Suprapubic skin (tissue), 4 donors: Measurements from ENCODE around the gene KRT76.
"Not testable (repeated sequence)": the region's sequence is repeated elsewhere in the genome, so short reads cannot be mapped to it uniquely, and the experiment has no call there.

Source experiments
- CTCF ChIP-seq, 2 donors: fragments of 200-600 bp in 1 of 2; fragments of 450-650 bp in 1 of 2; sonication (generic) in 1 of 2; IDR thresholded peaks; one replicate each; pipeline ENCODE4 v1.5.1; 2016 to 2019; ENCODE audit warnings: antibody characterized with exemption in 2 of 2, mild to moderate bottlenecking in 1 of 2, moderate library complexity in 1 of 2
- POLR2A ChIP-seq, 2 donors: fragments of 450-650 bp; IDR thresholded peaks; one replicate each; pipeline ENCODE4 v1.6.1; 2017; ENCODE audit warnings: antibody characterized with exemption in 2 of 2, mild to moderate bottlenecking in 2 of 2, moderate library complexity in 2 of 2
- POLR2AphosphoS5 ChIP-seq, 3 donors: sonication (generic); formaldehyde crosslinking; IDR thresholded peaks; one replicate each; pipeline ENCODE4 v1.6.1; 2017; ENCODE audit warnings: antibody characterized with exemption in 3 of 3

- TF ChIP-seq POLR2A, CTCF, POLR2AphosphoS5 (IDR thresholded peaks at IDR 0.05): not testable (repeated sequence)
These were observed 26.6 kb downstream of the KRT76 start for GRCh38 chr12:52750532-52750931.
